ENCODE data around the gene LINC00237. TPM values are rescaled to one million over a fixed set of nuclear protein-coding genes. Genes with fewer than 3 reads are reported as not detected.

The LINC00237 gene
- total and polyA plus RNA-seq, 2 of the 8 experiments (the other 6 are each of a cell fraction or from before 2014, with no cell fraction given), result 0.28 to 1.4 TPM

DNA sequence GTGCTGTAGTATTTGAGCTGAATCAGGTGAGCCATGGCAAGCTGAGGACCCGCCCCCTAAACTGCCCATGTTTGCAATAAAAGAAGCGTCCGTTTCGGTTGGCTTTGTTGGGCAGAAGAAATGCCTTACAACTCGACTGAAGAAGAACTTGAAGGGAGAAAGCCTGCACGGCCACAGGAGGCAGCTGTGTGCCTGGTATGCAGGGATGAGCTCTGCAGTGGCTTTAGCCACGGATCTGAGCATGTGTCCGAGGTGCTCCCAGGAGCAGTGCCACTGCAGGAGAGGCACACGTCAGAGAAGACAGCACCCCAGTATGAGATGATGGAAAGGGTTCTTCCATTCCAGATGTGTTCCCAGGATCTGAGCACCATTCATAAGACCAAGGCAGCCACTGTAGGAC is 43.2 kb upstream of the LINC00237 start:
- DNase-seq (ENCODE audit: low read depth in 1 of 2, low spot score in 2 of 2), result no peak
- H3K56ac ChIP-seq (replicated peaks; ENCODE audit: insufficient read length, low read depth, low read length), result no peak overlapping the region
- H4K20me1 ChIP-seq (replicated peaks in 1 of 2; ENCODE audit: control insufficient read depth in 1 of 2, insufficient read depth in 2 of 2, low read length in 2 of 2), result no peaks in the 10 kb centered on the region
- H3K27me3 ChIP-seq (replicated peaks in 1 of 4; ENCODE audit: control insufficient read depth in 3 of 4, extremely low read depth in 1 of 4, insufficient read depth in 3 of 4, low read length in 3 of 4), result no peaks in the 10 kb centered on the region
- no peaks in the 10 kb centered on the region for H3K79me2 ChIP-seq (ENCODE audit: control insufficient read depth in 1 of 2, insufficient read depth in 2 of 2, low read length in 2 of 2)
- FAIRE-seq, result no peak
- no peaks in the 10 kb centered on the region; the same call in 1 of the 2 replicates for H3K23me2 ChIP-seq (ENCODE audit: low read depth, low read length)
- no peak overlapping the region for H3K4me2 ChIP-seq (ENCODE audit: insufficient read depth in 1 of 2, low read depth in 2 of 2, low read length in 2 of 2)
- no peaks in the 10 kb centered on the region for H3K9me3 ChIP-seq (ENCODE audit: insufficient read depth in 2 of 2, low read depth in 1 of 2, low read length in 1 of 2)
- 82% methylated on average over 9 of the region's 9 CpGs; no CpG with 5 or more reads in 1 of the 2 experiments for WGBS, 2 experiments (ENCODE audit: extremely low coverage in 1 of 2, insufficient coverage in 1 of 2, insufficient read length in 1 of 2, insufficient replicate concordance in 2 of 2, low coverage in 1 of 2, low lambda C conversion rate in 2 of 2, missing lambda C conversion rate in 1 of 2)
- no peak overlapping the region for H3K4me3 ChIP-seq (ENCODE audit: extremely low read depth in 1 of 4, insufficient read depth in 2 of 4, low read depth in 3 of 4, low read length in 4 of 4)
- H3K23ac ChIP-seq (ENCODE audit: insufficient read length), result no peak overlapping the region
- no peak overlapping the region for H3K18ac ChIP-seq (ENCODE audit: extremely low read depth, low read length)
- H2BK120ac ChIP-seq (replicated peaks; ENCODE audit: low read depth, low read length), result no peak overlapping the region
- H4K91ac ChIP-seq (replicated peaks; ENCODE audit: insufficient read length, low read length), result no peak overlapping the region
- H2AK5ac ChIP-seq (ENCODE audit: low read depth, low read length), result no peak overlapping the region
- H3K27ac ChIP-seq (ENCODE audit: low read depth, low read length), result no peak overlapping the region
- no peak overlapping the region for H2BK15ac ChIP-seq (ENCODE audit: low read length)
- H4K5ac ChIP-seq (ENCODE audit: insufficient read length, low read depth, low read length), result no peak overlapping the region
- H3K4ac ChIP-seq (replicated peaks; ENCODE audit: insufficient read length, low read depth, low read length), result no peak overlapping the region
- ChIA-PET CTCF (ENCODE audit: partially characterized antibody) (interaction anchor here (1.3 to 2.6 kb wide), 2 partner anchors 24 to 86 kb away, joined by 4 to 12 read pairs; partner anchors contain the start of gene KIZ), POLR2A (ENCODE audit: partially characterized antibody) (interaction anchor here (0.8 kb wide), 1 partner anchor 12 kb away, joined by 3 read pairs; no protein-coding TSS in a partner anchor)
- H4K8ac ChIP-seq (ENCODE audit: extremely low read depth, insufficient read depth, low read length), result no peak overlapping the region
- no peaks in the 10 kb centered on the region; a peak in 1 of 8 replicates for H3K36me3 ChIP-seq (ENCODE audit: control insufficient read depth in 2 of 4, insufficient read depth in 4 of 4, low read length in 3 of 4)
- no peak overlapping the region for H3K9ac ChIP-seq (replicated peaks in 1 of 4; ENCODE audit: extremely low read depth in 1 of 4, low read depth in 3 of 4, low read length in 3 of 4)
- no peak overlapping the region for H3K14ac ChIP-seq (ENCODE audit: insufficient read length)
- H3K4me1 ChIP-seq (replicated peaks in 1 of 4; ENCODE audit: control insufficient read depth in 3 of 4, insufficient read depth in 4 of 4, low read length in 3 of 4), result no peaks in the 10 kb centered on the region
- no peak overlapping the region for H2BK20ac ChIP-seq (ENCODE audit: low read length)
- no peaks in the 10 kb centered on the region for H3K79me1 ChIP-seq (ENCODE audit: low read depth, low read length)
- H2BK12ac ChIP-seq (ENCODE audit: low read depth, low read length), result peak overlapping the region; percentile 52; the same call in 1 of the 2 replicates
- H2AFZ ChIP-seq (ENCODE audit: low read length), result no peak overlapping the region
- peak; percentile 52; the same call in 1 of the 2 replicates for TF ChIP-seq TEAD4 (IDR thresholded peaks at IDR 0.05; ENCODE audit: low read depth, low read length)
- TF ChIP-seq EP300 (IDR thresholded peaks at IDR 0.05; ENCODE audit: borderline replicate concordance in 1 of 2, low read depth in 2 of 2, low read length in 2 of 2), result no peak
- TF ChIP-seq, protein P1, sequence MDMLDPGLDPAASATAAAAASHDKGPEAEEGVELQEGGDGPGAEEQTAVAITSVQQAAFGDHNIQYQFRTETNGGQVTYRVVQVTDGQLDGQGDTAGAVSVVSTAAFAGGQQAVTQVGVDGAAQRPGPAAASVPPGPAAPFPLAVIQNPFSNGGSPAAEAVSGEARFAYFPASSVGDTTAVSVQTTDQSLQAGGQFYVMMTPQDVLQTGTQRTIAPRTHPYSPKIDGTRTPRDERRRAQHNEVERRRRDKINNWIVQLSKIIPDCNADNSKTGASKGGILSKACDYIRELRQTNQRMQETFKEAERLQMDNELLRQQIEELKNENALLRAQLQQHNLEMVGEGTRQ (IDR thresholded peaks at IDR 0.05; ENCODE audit: low read length), result no peak
- no peak for TF ChIP-seq RXRA (IDR thresholded peaks at IDR 0.05; ENCODE audit: insufficient read depth, low read depth, low read length)
- TF ChIP-seq POLR2AphosphoS5 (IDR thresholded peaks at IDR 0.05; ENCODE audit: low read depth, low read length), result no peak
- TF ChIP-seq, protein P2, sequence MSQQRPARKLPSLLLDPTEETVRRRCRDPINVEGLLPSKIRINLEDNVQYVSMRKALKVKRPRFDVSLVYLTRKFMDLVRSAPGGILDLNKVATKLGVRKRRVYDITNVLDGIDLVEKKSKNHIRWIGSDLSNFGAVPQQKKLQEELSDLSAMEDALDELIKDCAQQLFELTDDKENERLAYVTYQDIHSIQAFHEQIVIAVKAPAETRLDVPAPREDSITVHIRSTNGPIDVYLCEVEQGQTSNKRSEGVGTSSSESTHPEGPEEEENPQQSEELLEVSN (IDR thresholded peaks at IDR 0.05), result no peak
- TF ChIP-seq CHD1 (IDR thresholded peaks at IDR 0.05; ENCODE audit: low read depth, low read length), result no peak
- TF ChIP-seq, protein P3, sequence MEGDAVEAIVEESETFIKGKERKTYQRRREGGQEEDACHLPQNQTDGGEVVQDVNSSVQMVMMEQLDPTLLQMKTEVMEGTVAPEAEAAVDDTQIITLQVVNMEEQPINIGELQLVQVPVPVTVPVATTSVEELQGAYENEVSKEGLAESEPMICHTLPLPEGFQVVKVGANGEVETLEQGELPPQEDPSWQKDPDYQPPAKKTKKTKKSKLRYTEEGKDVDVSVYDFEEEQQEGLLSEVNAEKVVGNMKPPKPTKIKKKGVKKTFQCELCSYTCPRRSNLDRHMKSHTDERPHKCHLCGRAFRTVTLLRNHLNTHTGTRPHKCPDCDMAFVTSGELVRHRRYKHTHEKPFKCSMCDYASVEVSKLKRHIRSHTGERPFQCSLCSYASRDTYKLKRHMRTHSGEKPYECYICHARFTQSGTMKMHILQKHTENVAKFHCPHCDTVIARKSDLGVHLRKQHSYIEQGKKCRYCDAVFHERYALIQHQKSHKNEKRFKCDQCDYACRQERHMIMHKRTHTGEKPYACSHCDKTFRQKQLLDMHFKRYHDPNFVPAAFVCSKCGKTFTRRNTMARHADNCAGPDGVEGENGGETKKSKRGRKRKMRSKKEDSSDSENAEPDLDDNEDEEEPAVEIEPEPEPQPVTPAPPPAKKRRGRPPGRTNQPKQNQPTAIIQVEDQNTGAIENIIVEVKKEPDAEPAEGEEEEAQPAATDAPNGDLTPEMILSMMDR (IDR thresholded peaks at IDR 0.05; ENCODE audit: control extremely low read depth in 1 of 3, insufficient read depth in 1 of 3, low read depth in 1 of 3, low read length in 3 of 3), result peak in 2 of 3 experiments; percentile 21 to 34; a peak in 2 of 4 replicates
- H2BK5ac ChIP-seq (ENCODE audit: low read depth, low read length), result no peak overlapping the region
